ENCODE measurements around the gene SOBP.

- TF ChIP-seq CTCF (IDR thresholded peaks at IDR 0.05) (no peak), POLR2A (IDR thresholded peaks at IDR 0.05) (no peak)
Measured at GRCh38 chr6:107697682-107698081, 207.8 kb downstream of the SOBP start.
